GM12878 (cell line): ENCODE data around the gene ALG11.
"Not testable (repeated sequence)": the region's sequence is repeated elsewhere in the genome, so short reads cannot be mapped to it uniquely, and the experiment has no call there.

Experiments used
- ASH2L ChIP-seq: fragments of 300-600, 200-600 bp; sonication (generic); IDR thresholded peaks from 2 replicates; pipeline ENCODE4 v1.6.1; 2017; ENCODE audit warnings: low read depth, mild to moderate bottlenecking, borderline replicate concordance
- BCL3 ChIP-seq: IDR thresholded peaks from 2 replicates; pipeline ENCODE4 v1.6.1; 2011; ENCODE audit warnings: borderline replicate concordance, low read depth, mild to moderate bottlenecking, moderate library complexity, low read length; ENCODE audit not compliant: insufficient read depth, poor library complexity, severe bottlenecking
- CTCF ChIP-seq, 3 experiments: IDR thresholded peaks in 2 of 3; conservative IDR thresholded peaks in 1 of 3; 2 replicates each; pipeline ENCODE4 v1.5.1; 2011; ENCODE audit warnings: low read depth in 3 of 3, low read length in 3 of 3, mild to moderate bottlenecking in 3 of 3, control low read depth in 2 of 3, moderate library complexity in 2 of 3, inconsistent platforms in 1 of 3, mixed read lengths in 1 of 3; ENCODE audit not compliant: control insufficient read depth in 2 of 3, insufficient read depth in 1 of 3; ENCODE audit errors: extremely low read depth in 1 of 3
- HDAC6 ChIP-seq: fragments of 200-600 bp; sonication (generic); IDR thresholded peaks from one replicate; pipeline ENCODE4 v1.8.0; 2017; ENCODE audit warnings: antibody characterized with exemption; ENCODE audit not compliant: unreplicated experiment
- JUND ChIP-seq: IDR thresholded peaks from 2 replicates; pipeline ENCODE4 v1.6.1; 2012; ENCODE audit warnings: low read depth, mild to moderate bottlenecking, low read length, improper control_type of control experiment, moderate library complexity
- POLR2A ChIP-seq: IDR thresholded peaks from 2 replicates; pipeline ENCODE4 v1.6.1; 2011; ENCODE audit warnings: low read depth, mild to moderate bottlenecking, low read length
- REST ChIP-seq: IDR thresholded peaks from 2 replicates; pipeline ENCODE4 v1.6.1; 2012; ENCODE audit warnings: mild to moderate bottlenecking, low read depth, low read length
- SUZ12 ChIP-seq: fragments of 200-600 bp; sonication (generic); IDR thresholded peaks from one replicate; pipeline ENCODE4 v1.6.1; 2018; ENCODE audit warnings: antibody characterized with exemption, mild to moderate bottlenecking; ENCODE audit not compliant: unreplicated experiment
- ZZZ3 ChIP-seq: IDR thresholded peaks from 2 replicates; pipeline ENCODE4 v1.6.1; 2011; ENCODE audit warnings: low read depth; ENCODE audit not compliant: control insufficient read depth, insufficient read length

GRCh38 chr13:52030401-52030800, 18.2 kb downstream of the ALG11 start:
- not testable (repeated sequence) for TF ChIP-seq HDAC6; ASH2L; REST; ZZZ3; JUND; SUZ12; BCL3; CTCF (IDR thresholded peaks at IDR 0.05 in 2 of 3, conservative IDR thresholded peaks at IDR 0.05 in 1 of 3; ENCODE audit: control insufficient read depth in 2 of 3, extremely low read depth in 1 of 3, insufficient read depth in 1 of 3, low read depth in 3 of 3, low read length in 3 of 3); POLR2A
